HCT116 (cell line): ENCODE measurements around the gene UGT2A3. TPM values are rescaled to one million over a fixed set of nuclear protein-coding genes. Genes with fewer than 3 reads are reported as not detected.

ENCODE experiments used
- ATAC-seq: fragments of 200-7000 bp; cut with Tn5 transposase; 2 replicates; pipeline ENCODE4 v1.9.1; 2020; ENCODE audit warnings: mild to moderate bottlenecking, moderate library complexity
- BruUV-seq: library from RNA; stranded (reverse); fragments of 400-500 nt; replicated peaks from 2 replicates; lab custom pipeline; 2021; lab: Mats Ljungman, UMichigan
- CTCF ChIA-PET: fragments of 300-600 bp; sonication (Branson Sonifier 250); formaldehyde crosslinking; loops from one replicate; lab custom pipeline; 2021; ENCODE audit warnings: antibody characterized with exemption; lab: Charles Lee
- POLR2A ChIA-PET: fragments of 300-600, 350-600 bp; sonication (Branson Sonifier 250); formaldehyde crosslinking; loops from one replicate; lab custom pipeline; 2021; ENCODE audit warnings: antibody characterized with exemption; lab: Charles Lee
- RAD21 ChIA-PET, 2 experiments: fragments of 300-600 bp; sonication (Branson Sonifier 250); formaldehyde crosslinking; loops; one replicate each; lab custom pipeline; 2023; ENCODE audit warnings: low total read pairs in 2 of 2; ENCODE audit not compliant: uncharacterized antibody in 2 of 2, unreplicated experiment in 2 of 2, low non-redundant PET in 1 of 2; lab: Charles Lee
- DNase-seq: peaks from one replicate; pipeline ENCODE4 v3.0.0-alpha.2; 2010; ENCODE audit warnings: low read depth, low spot score
- H2AFZ ChIP-seq: fragments of 200-600 bp; shearing (Covaris generic), sonication (generic); 2 replicates; pipeline ENCODE4 v1.6.1; 2017; ENCODE audit warnings: low read depth, mixed run types, mixed read lengths, antibody characterized with exemption, low read length; ENCODE audit not compliant: poor library complexity, severe bottlenecking
- H3K27ac ChIP-seq: 2 replicates; pipeline ENCODE4 v1.5.1; 2012; ENCODE audit warnings: low read depth, low read length
- H3K27me3 ChIP-seq: fragments of 200-600 bp; sonication (generic); 2 replicates; pipeline ENCODE4 v1.6.1; 2016; ENCODE audit warnings: mixed run types, low read length, mixed read lengths; ENCODE audit not compliant: insufficient read depth
- H3K36me3 ChIP-seq, 2 experiments: fragments of 200-500 bp in 1 of 2; fragments of 200-600 bp in 1 of 2; sonication (Bioruptor generic) in 1 of 2; sonication (generic) in 1 of 2; 2 replicates each; pipeline versions ENCODE4 v1.5.1 to v1.6.1; 2014 to 2016; ENCODE audit warnings: low read length in 2 of 2, inconsistent platforms in 1 of 2, mixed read lengths in 1 of 2, mixed run types in 1 of 2; ENCODE audit not compliant: insufficient read depth in 2 of 2, control insufficient read depth in 1 of 2
- H3K4me1 ChIP-seq, 2 experiments: fragments of 200-600 bp in 1 of 2; sonication (generic) in 1 of 2; 2 replicates each; pipeline versions ENCODE4 v1.5.1 to v1.6.1; 2012 to 2017; ENCODE audit warnings: low read length in 2 of 2, inconsistent platforms in 1 of 2, mild to moderate bottlenecking in 1 of 2, mixed read lengths in 1 of 2, mixed run types in 1 of 2, moderate library complexity in 1 of 2; ENCODE audit not compliant: insufficient read depth in 2 of 2, control insufficient read depth in 1 of 2
- H3K4me2 ChIP-seq: fragments of 200-600 bp; sonication (generic); 2 replicates; pipeline ENCODE4 v1.6.1; 2017; ENCODE audit warnings: mixed run types, low read length, mixed read lengths
- H3K4me3 ChIP-seq, 2 experiments: fragments of 200-600 bp in 1 of 2; sonication (generic) in 1 of 2; replicated peaks in 1 of 2; 2 replicates each; pipeline ENCODE4 v1.5.1; 2011 to 2016; ENCODE audit warnings: low read length in 2 of 2, control low read depth in 1 of 2, low read depth in 1 of 2, mild to moderate bottlenecking in 1 of 2, mixed read lengths in 1 of 2, mixed run types in 1 of 2
- H3K79me2 ChIP-seq: fragments of 200-600 bp; sonication (generic); 2 replicates; pipeline ENCODE4 v1.6.1; 2017; ENCODE audit warnings: mild to moderate bottlenecking, mixed run types, low read length, moderate library complexity, mixed read lengths; ENCODE audit not compliant: insufficient read depth
- H3K9ac ChIP-seq: fragments of 200-600 bp; sonication (generic); 2 replicates; pipeline ENCODE4 v1.6.1; 2016; ENCODE audit warnings: low read length, mixed read lengths
- H3K9me2 ChIP-seq: fragments of 200-600 bp; sonication (generic), shearing (Covaris generic); 2 replicates; pipeline ENCODE4 v1.6.1; 2017; ENCODE audit warnings: mixed run types, mild to moderate bottlenecking, moderate library complexity; ENCODE audit not compliant: insufficient read depth
- H3K9me3 ChIP-seq, 2 experiments: fragments of 200-500 bp in 1 of 2; fragments of 200-600 bp in 1 of 2; sonication (Bioruptor generic) in 1 of 2; sonication (generic) in 1 of 2; 2 replicates each; pipeline ENCODE4 v1.6.1; 2014 to 2017; ENCODE audit warnings: low read length in 2 of 2, mixed read lengths in 2 of 2, inconsistent platforms in 1 of 2, low read depth in 1 of 2, mild to moderate bottlenecking in 1 of 2, mixed run types in 1 of 2, moderate library complexity in 1 of 2; ENCODE audit not compliant: control insufficient read depth in 1 of 2, insufficient read depth in 1 of 2
- H4K20me1 ChIP-seq: fragments of 200-600 bp; sonication (generic), shearing (Covaris generic); 2 replicates; pipeline ENCODE4 v1.6.1; 2017; ENCODE audit warnings: mixed run types, mild to moderate bottlenecking, moderate library complexity; ENCODE audit not compliant: insufficient read depth
- CBX3 ChIP-seq: IDR thresholded peaks from 2 replicates; pipeline ENCODE4 v1.6.1; 2012; ENCODE audit warnings: low read depth
- CEBPB ChIP-seq: IDR thresholded peaks from 2 replicates; pipeline ENCODE4 v1.6.1; 2012; ENCODE audit warnings: low read depth
- EGR1 ChIP-seq: IDR thresholded peaks from 2 replicates; pipeline ENCODE4 v1.6.1; 2012; ENCODE audit warnings: low read depth
- EZH2phosphoT487 ChIP-seq: fragments of 200-600 bp; IDR thresholded peaks from 2 replicates; pipeline ENCODE4 v1.6.1; 2018; ENCODE audit warnings: antibody characterized with exemption, borderline replicate concordance
- FOSL1 ChIP-seq: IDR thresholded peaks from 2 replicates; pipeline ENCODE4 v1.6.1; 2012; ENCODE audit warnings: low read depth
- JUND ChIP-seq: IDR thresholded peaks from 2 replicates; pipeline ENCODE4 v1.6.1; 2012
- POLR2A ChIP-seq: IDR thresholded peaks from 2 replicates; pipeline ENCODE4 v1.7.0; 2011; ENCODE audit warnings: borderline replicate concordance; ENCODE audit not compliant: insufficient read depth, insufficient read length; ENCODE audit errors: extremely low read depth
- POLR2AphosphoS5 ChIP-seq: IDR thresholded peaks from 2 replicates; pipeline ENCODE4 v1.6.1; 2011; ENCODE audit warnings: mild to moderate bottlenecking, low read depth, low read length, moderate library complexity
- RAD21 ChIP-seq: IDR thresholded peaks from 2 replicates; pipeline ENCODE4 v1.6.1; 2012; ENCODE audit warnings: low read depth, mild to moderate bottlenecking
- SIN3A ChIP-seq: IDR thresholded peaks from 2 replicates; pipeline ENCODE4 v1.6.1; 2012; ENCODE audit warnings: low read depth
- SP1 ChIP-seq: IDR thresholded peaks from 2 replicates; pipeline ENCODE4 v1.6.1; 2012; ENCODE audit warnings: low read depth
- TCF7L2 ChIP-seq: IDR thresholded peaks from 2 replicates; pipeline ENCODE4 v1.7.0; 2011; ENCODE audit warnings: borderline replicate concordance, inconsistent platforms; ENCODE audit not compliant: insufficient read depth, insufficient read length; ENCODE audit errors: extremely low read depth
- YY1 ChIP-seq: IDR thresholded peaks from 2 replicates; pipeline ENCODE4 v1.6.1; 2011; ENCODE audit warnings: low read length, low read depth, moderate library complexity, mild to moderate bottlenecking; ENCODE audit not compliant: insufficient replicate concordance; ENCODE audit errors: extremely low read depth
- ZNF274 ChIP-seq: fragments of 200-500 bp; sonication (Bioruptor generic); IDR thresholded peaks from 2 replicates; pipeline ENCODE4 v1.6.1; 2014; ENCODE audit warnings: mild to moderate bottlenecking, low read depth, low read length, inconsistent platforms
- intact Hi-C: fragments of 100-400 bp; cut with micrococcal nuclease; formaldehyde crosslinking; loops from 2 replicates; pipeline ENCODE4 v1.10.0; 2022
- total RNA-seq: library from RNA; stranded (reverse); gene quantifications from one replicate; pipeline ENCODE4 v1.2.1, GENCODE V29; 2021; ENCODE audit not compliant: unreplicated experiment
- TF ChIP-seq, protein P1 (sequence below), 3 experiments: fragments of 200-600 bp in 1 of 3; sonication (generic) in 1 of 3; IDR thresholded peaks in 2 of 3; conservative IDR thresholded peaks in 1 of 3; 2 replicates each; pipeline ENCODE4 v1.5.1; 2012 to 2017; ENCODE audit warnings: low read depth in 2 of 3, low read length in 2 of 3, antibody characterized with exemption in 1 of 3, borderline replicate concordance in 1 of 3, control low read depth in 1 of 3, mild to moderate bottlenecking in 1 of 3, mixed read lengths in 1 of 3, mixed run types in 1 of 3, moderate library complexity in 1 of 3; ENCODE audit not compliant: insufficient read depth in 1 of 3
- TF ChIP-seq, protein P2 (sequence below): IDR thresholded peaks from 2 replicates; pipeline ENCODE4 v1.6.1; 2011; ENCODE audit warnings: mild to moderate bottlenecking, low read length, moderate library complexity; ENCODE audit not compliant: insufficient replicate concordance; ENCODE audit errors: extremely low read depth

Gene UGT2A3
- total RNA-seq, 1 experiment from 2014 or later: not detected

DNA sequence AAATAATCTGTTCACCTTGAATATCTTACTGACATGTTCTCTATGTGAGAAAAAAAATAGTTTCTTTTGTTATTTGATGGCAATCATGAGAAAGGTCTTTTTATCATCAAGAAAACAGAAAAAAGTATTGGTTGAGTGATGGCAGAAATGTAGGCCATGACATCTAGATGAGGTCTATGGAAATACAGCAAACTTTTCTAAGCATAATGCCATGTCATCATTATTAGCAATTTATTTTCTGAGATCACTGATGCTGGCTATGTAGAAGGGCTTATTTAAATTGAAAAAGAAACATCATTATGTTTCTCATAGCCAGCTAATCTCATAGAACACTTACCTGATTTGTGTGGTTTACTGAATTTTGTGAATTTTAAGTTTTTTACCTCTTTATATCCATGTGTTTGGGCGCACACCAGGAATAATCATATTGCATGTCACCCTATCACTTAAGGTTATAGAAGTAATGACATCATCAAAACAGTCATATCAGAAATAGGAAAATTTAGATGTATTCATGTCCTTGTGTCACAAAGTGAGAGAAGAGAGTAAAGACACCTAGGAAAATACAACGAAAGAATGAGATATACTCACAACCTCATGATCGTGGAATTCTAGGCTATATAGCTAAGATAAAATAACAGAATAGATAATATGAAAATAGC is 22.4 kb downstream of the UGT2A3 start:
- no peaks in the 10 kb centered on the region for H3K9me2 ChIP-seq
- H3K36me3 ChIP-seq: no peaks in the 10 kb centered on the region
- RAD21 ChIA-PET: no interaction called here
- intact Hi-C loops: no loop called here
- no peaks in the 10 kb centered on the region for H3K4me1 ChIP-seq
- TF ChIP-seq SIN3A (no peak), RAD21 (no peak), YY1 (no peak), TCF7L2 (no peak), EZH2phosphoT487 (no peak), ZNF274 (no peak), EGR1 (no peak), POLR2A (no peak), POLR2AphosphoS5 (no peak)
- no peak overlapping the region for H3K9ac ChIP-seq
- H3K27ac ChIP-seq: no peak overlapping the region
- DNase-seq (no peak), ATAC-seq (no peak)
- H3K4me2 ChIP-seq: no peak overlapping the region
- no peaks in the 10 kb centered on the region for H3K27me3 ChIP-seq
- no peaks in the 10 kb centered on the region for H3K79me2 ChIP-seq
- no peaks in the 10 kb centered on the region for H3K9me3 ChIP-seq
- no peak overlapping the region for H3K4me3 ChIP-seq
- CTCF ChIA-PET: no interaction called here
- H4K20me1 ChIP-seq: no peaks in the 10 kb centered on the region
- no peak overlapping the region for H2AFZ ChIP-seq
- no TSS peak for BruUV-seq
- POLR2A ChIA-PET: no interaction called here

DNA sequence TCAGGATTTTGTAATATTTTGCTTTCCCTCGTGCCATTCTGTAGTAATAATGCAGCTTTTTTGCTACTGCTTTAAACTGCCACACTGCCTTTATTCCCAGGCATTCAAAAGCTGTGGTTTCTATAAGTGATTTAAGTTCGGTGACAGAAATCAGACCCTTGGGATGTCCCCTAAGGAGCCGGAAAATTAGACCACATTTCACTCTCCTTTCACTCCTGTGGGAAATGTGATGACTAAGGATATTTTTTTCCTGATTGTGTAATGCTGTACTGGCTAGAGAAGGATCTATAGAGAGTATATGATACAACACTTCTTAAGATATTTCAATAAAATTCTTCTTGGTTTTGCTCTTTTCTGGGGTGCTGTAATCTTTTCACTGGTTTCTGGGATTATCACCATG is 24.4 kb downstream of the UGT2A3 start:
- POLR2A ChIA-PET: no interaction called here
- CTCF ChIA-PET: no interaction called here
- TF ChIP-seq POLR2AphosphoS5 (no peak), JUND (no peak), POLR2A (no peak), ZNF274 (no peak), EZH2phosphoT487 (no peak), FOSL1 (no peak), EGR1 (no peak), SIN3A (no peak), CEBPB (no peak), CBX3 (no peak), YY1 (no peak), SP1 (no peak)
- TF ChIP-seq, protein P1, sequence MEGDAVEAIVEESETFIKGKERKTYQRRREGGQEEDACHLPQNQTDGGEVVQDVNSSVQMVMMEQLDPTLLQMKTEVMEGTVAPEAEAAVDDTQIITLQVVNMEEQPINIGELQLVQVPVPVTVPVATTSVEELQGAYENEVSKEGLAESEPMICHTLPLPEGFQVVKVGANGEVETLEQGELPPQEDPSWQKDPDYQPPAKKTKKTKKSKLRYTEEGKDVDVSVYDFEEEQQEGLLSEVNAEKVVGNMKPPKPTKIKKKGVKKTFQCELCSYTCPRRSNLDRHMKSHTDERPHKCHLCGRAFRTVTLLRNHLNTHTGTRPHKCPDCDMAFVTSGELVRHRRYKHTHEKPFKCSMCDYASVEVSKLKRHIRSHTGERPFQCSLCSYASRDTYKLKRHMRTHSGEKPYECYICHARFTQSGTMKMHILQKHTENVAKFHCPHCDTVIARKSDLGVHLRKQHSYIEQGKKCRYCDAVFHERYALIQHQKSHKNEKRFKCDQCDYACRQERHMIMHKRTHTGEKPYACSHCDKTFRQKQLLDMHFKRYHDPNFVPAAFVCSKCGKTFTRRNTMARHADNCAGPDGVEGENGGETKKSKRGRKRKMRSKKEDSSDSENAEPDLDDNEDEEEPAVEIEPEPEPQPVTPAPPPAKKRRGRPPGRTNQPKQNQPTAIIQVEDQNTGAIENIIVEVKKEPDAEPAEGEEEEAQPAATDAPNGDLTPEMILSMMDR (IDR thresholded peaks at IDR 0.05 in 2 of 3, conservative IDR thresholded peaks at IDR 0.05 in 1 of 3; ENCODE audit: borderline replicate concordance in 1 of 3, insufficient read depth in 1 of 3, low read depth in 2 of 3, low read length in 2 of 3): no peak
- TF ChIP-seq, protein P2, sequence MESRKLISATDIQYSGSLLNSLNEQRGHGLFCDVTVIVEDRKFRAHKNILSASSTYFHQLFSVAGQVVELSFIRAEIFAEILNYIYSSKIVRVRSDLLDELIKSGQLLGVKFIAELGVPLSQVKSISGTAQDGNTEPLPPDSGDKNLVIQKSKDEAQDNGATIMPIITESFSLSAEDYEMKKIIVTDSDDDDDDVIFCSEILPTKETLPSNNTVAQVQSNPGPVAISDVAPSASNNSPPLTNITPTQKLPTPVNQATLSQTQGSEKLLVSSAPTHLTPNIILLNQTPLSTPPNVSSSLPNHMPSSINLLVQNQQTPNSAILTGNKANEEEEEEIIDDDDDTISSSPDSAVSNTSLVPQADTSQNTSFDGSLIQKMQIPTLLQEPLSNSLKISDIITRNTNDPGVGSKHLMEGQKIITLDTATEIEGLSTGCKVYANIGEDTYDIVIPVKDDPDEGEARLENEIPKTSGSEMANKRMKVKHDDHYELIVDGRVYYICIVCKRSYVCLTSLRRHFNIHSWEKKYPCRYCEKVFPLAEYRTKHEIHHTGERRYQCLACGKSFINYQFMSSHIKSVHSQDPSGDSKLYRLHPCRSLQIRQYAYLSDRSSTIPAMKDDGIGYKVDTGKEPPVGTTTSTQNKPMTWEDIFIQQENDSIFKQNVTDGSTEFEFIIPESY: no peak

More for the DNA sequence above, 24.4 kb downstream of the UGT2A3 start:
- Histone ChIP-seq H3K4me3 (no peak overlapping the region), H3K9ac (no peak overlapping the region), H3K27me3 (no peaks in the 10 kb centered on the region), H4K20me1 (no peaks in the 10 kb centered on the region), H3K79me2 (no peaks in the 10 kb centered on the region), H3K4me1 (no peaks in the 10 kb centered on the region), H3K9me3 (no peaks in the 10 kb centered on the region), H3K27ac (no peak overlapping the region), H3K36me3 (no peaks in the 10 kb centered on the region), H2AFZ (no peak overlapping the region), H3K4me2 (no peak overlapping the region), H3K9me2 (no peaks in the 10 kb centered on the region)
- ATAC-seq (no peak), DNase-seq (no peak)
- RAD21 ChIA-PET: no interaction called here
- intact Hi-C loops: no loop called here
- no TSS peak for BruUV-seq
